Transverse colon (tissue), 4 donors: ENCODE results near the gene PTPN20.

Experiments used
- CTCF ChIP-seq, 5 experiments: fragments of 200-600 bp in 3 of 5; fragments of 450-650 bp in 2 of 5; sonication (generic) in 3 of 5; IDR thresholded peaks; 1 replicate in 2 of 5; 2 replicates in 3 of 5; pipeline ENCODE4 v1.5.1; 2016 to 2017; ENCODE audit warnings: antibody characterized with exemption in 5 of 5, inconsistent platforms in 3 of 5, mild to moderate bottlenecking in 2 of 5, moderate library complexity in 1 of 5
- POLR2AphosphoS5 ChIP-seq, 3 donors: sonication (generic); formaldehyde crosslinking; IDR thresholded peaks; one replicate each; pipeline ENCODE4 v1.6.1; 2016; ENCODE audit warnings: antibody characterized with exemption in 3 of 3

- no peak for TF ChIP-seq POLR2AphosphoS5 (IDR thresholded peaks at IDR 0.05)
- TF ChIP-seq CTCF (IDR thresholded peaks at IDR 0.05): no peak
These were observed 110.6 kb downstream of the PTPN20 start for GRCh38 chr10:47021850-47022249.
